Large intestine (tissue), 3 donors: ENCODE data around the gene DPYSL4. TPM values are rescaled to one million over a fixed set of nuclear protein-coding genes. Genes with fewer than 3 reads are reported as not detected.

Experiments used
- DNase-seq, 2 donors: peaks; one replicate each; pipeline versions ENCODE4 v3.0.0 to v3.0.0-alpha.2; 2013
- H3K27ac ChIP-seq: one replicate; pipeline ENCODE4 v1.5.1; 2013; ENCODE audit warnings: low read length
- H3K27me3 ChIP-seq: 2 replicates; pipeline ENCODE4 v1.6.1; 2013; ENCODE audit warnings: low read length; ENCODE audit not compliant: control insufficient read depth, insufficient read depth
- H3K36me3 ChIP-seq: 2 replicates; pipeline ENCODE4 v1.6.1; 2013; ENCODE audit warnings: low read length; ENCODE audit not compliant: control insufficient read depth, insufficient read depth
- H3K4me1 ChIP-seq: one replicate; pipeline ENCODE4 v1.6.1; 2013; ENCODE audit warnings: low read length; ENCODE audit not compliant: control insufficient read depth, insufficient read depth
- H3K4me3 ChIP-seq: one replicate; pipeline ENCODE4 v1.5.1; 2013; ENCODE audit warnings: low read length
- H3K9me3 ChIP-seq: one replicate; pipeline ENCODE4 v1.6.1; 2013; ENCODE audit warnings: mild to moderate bottlenecking, low read depth, low read length, moderate library complexity; ENCODE audit not compliant: control insufficient read depth
- WGBS: methylation state at CpG from one replicate; pipeline ENCODE4 v1.1.5; 2013; ENCODE audit warnings: low lambda C conversion rate; ENCODE audit not compliant: insufficient coverage; 5-methylcytosine and 5-hydroxymethylcytosine counted together
- polyA plus RNA-seq: library from polyadenylated mRNA; unstranded; fragments of 120-200 nt; gene quantifications from one replicate; pipeline ENCODE4 v1.2.1, GENCODE V29; 2013

The DPYSL4 gene
- polyA plus RNA-seq, 1 donor, result 4.6 TPM

DNA sequence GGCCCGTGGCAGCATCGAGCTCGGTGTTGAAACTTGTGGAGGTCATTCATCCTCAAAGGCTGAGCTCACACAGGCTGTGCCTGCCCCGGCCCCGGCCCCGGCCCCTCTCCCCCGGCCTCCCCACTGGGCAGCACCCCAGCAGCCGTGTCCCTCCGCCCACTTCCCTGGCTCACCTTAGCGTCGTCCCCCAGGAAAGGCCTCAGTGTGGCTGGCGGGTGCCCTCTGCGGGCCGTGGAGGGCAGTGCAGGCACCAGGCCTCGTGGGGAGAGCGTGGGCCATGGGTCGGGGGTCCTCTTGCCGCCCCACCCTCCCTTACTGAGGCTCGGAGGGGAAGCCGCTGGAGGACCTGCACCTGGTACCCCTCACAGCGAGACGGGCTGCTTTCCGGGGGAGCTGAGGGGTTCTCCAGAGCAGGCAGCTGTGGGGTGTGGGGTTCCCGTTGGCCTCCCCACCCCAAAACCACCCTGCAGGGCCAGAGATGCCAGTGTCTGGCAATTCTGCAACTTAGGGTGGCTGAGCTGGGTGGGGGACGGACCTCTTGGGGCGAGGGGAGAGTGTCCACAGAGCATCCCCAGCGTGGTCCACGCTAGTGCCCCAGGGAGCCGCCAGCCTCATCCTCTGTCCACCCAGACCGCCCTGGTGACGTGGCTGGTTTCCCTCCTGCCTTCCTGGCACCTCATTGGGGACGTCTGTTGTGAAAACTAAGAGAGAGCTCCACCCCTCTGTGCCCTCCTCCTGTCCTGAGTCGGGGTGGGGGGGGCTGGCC, 44.2 kb upstream of the DPYSL4 start:
- WGBS, result no CpG with 5 or more reads among the region's 33 CpGs
- peaks cover 15% of the 10 kb centered on the region for H3K27me3 ChIP-seq
- H3K4me3 ChIP-seq, result no peak overlapping the region
- H3K27ac ChIP-seq, result no peak overlapping the region
- no peaks in the 10 kb centered on the region for H3K36me3 ChIP-seq
- no peak for DNase-seq
- no peaks in the 10 kb centered on the region for H3K9me3 ChIP-seq
- H3K4me1 ChIP-seq, result no peaks in the 10 kb centered on the region

DNA sequence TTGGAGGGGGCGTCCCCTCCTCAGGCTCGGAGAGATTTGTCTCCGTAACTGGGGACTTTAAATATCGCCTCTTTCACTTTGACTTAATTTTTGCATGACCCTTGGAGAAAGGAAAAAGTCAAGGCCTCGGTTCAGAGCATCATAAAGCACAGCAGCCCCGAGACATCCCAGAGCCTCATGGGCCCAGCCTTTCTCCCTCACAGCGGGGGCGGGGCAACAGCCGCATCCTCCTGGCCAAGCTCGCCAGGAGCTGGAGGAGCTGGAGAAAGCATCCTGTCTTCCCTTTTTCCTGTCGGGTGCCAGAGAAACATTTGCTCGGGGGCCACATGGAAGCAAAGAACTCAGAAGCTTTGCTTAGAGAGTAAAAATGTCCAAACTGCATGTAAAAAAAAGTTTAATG, 43.6 kb upstream of the DPYSL4 start:
- no CpG with 5 or more reads among the region's 12 CpGs for WGBS
- DNase-seq, result no peak
- no peaks in the 10 kb centered on the region for H3K9me3 ChIP-seq

DNA sequence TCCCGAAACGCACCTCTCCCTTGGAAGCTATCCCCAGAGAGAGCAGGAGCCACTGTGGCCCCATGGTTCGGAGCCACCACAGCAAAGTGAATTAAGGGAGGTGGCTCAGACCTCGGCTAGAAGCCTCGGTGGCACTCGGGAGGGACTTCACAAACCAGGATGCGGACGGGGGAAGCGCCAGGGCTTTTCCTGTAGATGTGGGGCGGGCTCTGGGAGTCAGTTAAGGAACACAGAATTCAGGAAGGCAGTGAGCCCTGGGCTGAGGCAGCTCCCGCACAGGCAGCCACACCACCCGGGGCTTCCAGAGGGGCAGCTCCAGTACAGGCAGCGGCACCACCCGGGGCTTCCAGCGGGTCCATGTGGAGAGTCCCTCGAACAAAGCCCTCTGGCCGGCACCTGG, 42.7 kb upstream of the DPYSL4 start:
- no peak overlapping the region for H3K4me3 ChIP-seq
- WGBS, result no CpG with 5 or more reads among the region's 17 CpGs
- no peak for DNase-seq
- no peaks in the 10 kb centered on the region for H3K9me3 ChIP-seq
- H3K4me1 ChIP-seq, result no peaks in the 10 kb centered on the region
- no peak overlapping the region for H3K27ac ChIP-seq
- H3K36me3 ChIP-seq, result no peaks in the 10 kb centered on the region
- peaks cover 15% of the 10 kb centered on the region for H3K27me3 ChIP-seq

More for the DNA sequence above, 43.6 kb upstream of the DPYSL4 start:
- Histone ChIP-seq H3K36me3 (no peaks in the 10 kb centered on the region), H3K4me3 (no peak overlapping the region), H3K4me1 (no peaks in the 10 kb centered on the region), H3K27me3 (peaks cover 15% of the 10 kb centered on the region), H3K27ac (no peak overlapping the region)

DNA sequence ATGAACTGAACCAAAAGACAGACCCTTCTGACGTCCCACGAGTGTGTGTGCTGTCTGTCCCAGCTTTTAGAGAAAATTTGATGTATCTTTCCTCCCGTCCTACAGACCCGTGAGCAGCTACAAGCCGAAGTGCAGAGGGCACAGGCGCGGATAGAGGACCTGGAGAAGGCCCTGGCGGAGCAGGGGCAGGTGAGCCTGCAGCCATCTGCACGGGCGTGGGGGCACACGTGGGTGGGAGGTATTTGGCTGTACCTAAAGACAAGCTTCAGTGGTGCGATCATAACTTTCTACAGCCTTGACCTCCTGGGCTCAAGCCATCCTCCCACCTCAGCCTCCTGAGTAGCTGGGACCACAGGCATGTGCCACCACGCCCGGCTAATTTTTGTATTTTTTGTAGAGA, 41.7 kb upstream of the DPYSL4 start:
- Histone ChIP-seq H3K4me3 (no peak overlapping the region), H3K4me1 (no peaks in the 10 kb centered on the region), H3K9me3 (no peaks in the 10 kb centered on the region), H3K36me3 (no peaks in the 10 kb centered on the region), H3K27ac (no peak overlapping the region), H3K27me3 (peaks cover 15% of the 10 kb centered on the region)
- no CpG with 5 or more reads among the region's 14 CpGs for WGBS
- no peak for DNase-seq

DNA sequence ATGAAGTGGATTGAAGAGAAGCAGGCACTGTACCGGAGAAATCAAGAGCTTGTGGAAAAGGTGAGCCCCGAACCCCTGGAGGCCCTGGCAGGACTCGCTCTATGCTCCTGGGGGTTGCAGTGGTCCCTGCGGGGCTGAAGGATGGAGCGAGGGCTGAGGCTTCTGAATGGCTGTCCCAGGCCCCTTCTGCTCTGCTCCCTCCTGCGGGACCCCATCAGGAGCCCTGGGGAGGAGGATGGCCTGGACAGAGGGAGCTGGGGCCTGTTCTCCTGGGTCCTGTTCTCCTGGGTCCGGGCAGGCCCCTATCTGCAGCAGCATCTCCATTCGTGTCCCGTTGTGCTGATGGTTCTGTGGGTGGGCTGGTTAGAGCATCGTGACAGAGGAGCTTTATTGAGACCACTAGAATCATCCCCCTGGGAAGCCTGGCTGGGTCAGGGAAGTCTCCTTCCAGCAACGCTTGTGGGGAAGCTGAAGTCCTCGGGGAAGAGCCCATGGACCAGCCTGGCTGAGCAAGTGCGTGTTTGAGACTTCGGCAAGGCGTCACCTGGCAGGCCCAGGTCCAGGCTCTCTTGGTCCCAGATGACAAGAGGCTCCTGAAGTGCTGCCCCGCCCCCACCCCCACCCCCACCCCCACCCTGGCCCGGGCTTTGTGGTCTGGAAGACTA, 41.1 kb upstream of the DPYSL4 start:
- Histone ChIP-seq H3K4me3 (no peak overlapping the region), H3K27me3 (peaks cover 15% of the 10 kb centered on the region), H3K4me1 (no peaks in the 10 kb centered on the region), H3K27ac (no peak overlapping the region), H3K9me3 (no peaks in the 10 kb centered on the region), H3K36me3 (no peaks in the 10 kb centered on the region)
- no CpG with 5 or more reads among the region's 17 CpGs for WGBS
- no peak for DNase-seq

DNA sequence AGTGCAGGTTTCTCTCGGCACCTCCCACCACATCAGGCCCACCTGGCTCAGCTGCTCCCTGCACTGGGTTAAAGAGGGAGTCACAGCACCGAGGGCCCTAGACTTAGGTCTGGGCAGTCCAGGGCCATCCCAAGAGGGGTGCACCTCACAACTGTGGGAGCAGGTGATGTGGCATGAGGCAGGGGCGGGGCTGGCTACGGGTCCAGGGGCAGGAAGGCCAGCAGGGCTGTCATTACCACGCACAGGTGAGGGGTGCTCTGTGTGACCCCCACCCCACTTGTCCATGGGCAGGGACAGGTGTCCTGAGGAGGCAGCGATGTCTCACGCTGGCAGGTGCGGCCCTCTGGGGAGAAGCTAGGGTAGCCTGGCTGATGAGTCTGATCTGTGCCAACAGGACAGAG, 40.5 kb upstream of the DPYSL4 start:
- peaks cover 15% of the 10 kb centered on the region for H3K27me3 ChIP-seq
- no peaks in the 10 kb centered on the region for H3K36me3 ChIP-seq
- no CpG with 5 or more reads among the region's 8 CpGs for whole genome bisulfite sequencing
- H3K4me3 ChIP-seq, result no peak overlapping the region
- H3K9me3 ChIP-seq, result no peaks in the 10 kb centered on the region
- H3K27ac ChIP-seq, result no peak overlapping the region
- no peaks in the 10 kb centered on the region for H3K4me1 ChIP-seq
- DNase-seq, result no peak

DNA sequence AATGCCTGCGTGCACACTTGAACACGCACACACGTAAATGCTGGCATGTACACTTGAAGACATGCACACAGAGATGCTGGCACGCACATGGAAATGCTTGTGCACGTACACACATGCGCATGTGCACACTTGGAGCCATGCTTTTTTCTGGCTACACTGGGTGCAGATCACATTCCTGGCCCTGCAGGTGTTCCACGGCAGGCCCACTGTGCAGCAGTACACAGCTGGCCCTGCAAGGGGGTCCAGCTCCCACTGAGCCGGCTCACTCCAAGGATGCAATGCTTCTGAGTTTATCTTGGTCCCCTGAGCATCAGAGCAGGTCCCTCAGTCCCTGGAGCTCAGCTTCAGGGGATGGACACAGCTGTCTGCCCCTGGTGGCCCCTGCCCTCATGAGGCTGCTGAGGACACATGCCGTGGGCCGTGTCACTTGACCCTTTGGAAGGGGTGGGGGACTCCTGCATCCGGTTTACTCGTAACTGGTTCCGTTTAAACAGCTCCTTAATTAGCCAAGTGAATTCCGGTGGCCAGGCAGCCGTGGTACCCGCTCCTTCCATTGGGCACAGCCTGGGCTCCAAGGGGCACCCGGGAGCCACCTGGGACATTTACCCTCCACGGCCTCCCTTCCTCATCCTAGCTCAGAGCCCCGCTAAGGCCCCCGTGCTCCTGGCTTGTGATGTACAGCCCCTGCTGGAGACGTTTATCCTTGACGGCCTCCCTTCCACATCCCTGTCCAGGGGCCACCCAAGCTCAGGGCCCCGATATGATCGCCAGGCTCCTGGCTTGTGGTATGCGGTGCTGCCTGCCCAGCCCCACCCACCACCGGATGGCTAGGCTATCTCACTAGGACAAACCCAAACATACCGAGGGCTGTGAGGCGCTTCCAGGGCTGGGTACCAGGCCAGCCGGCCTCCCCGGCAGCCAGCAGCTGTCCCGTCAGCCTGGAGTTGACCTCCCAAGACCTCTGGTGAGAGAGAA, 39.5 kb upstream of the DPYSL4 start:
- H3K4me3 ChIP-seq, result no peak overlapping the region
- no peaks in the 10 kb centered on the region for H3K36me3 ChIP-seq
- peaks cover 15% of the 10 kb centered on the region for H3K27me3 ChIP-seq
- no peak for DNase-seq
- no peaks in the 10 kb centered on the region for H3K9me3 ChIP-seq
- H3K27ac ChIP-seq, result no peak overlapping the region
- no peaks in the 10 kb centered on the region for H3K4me1 ChIP-seq
- no CpG with 5 or more reads among the region's 31 CpGs for whole genome bisulfite sequencing

DNA sequence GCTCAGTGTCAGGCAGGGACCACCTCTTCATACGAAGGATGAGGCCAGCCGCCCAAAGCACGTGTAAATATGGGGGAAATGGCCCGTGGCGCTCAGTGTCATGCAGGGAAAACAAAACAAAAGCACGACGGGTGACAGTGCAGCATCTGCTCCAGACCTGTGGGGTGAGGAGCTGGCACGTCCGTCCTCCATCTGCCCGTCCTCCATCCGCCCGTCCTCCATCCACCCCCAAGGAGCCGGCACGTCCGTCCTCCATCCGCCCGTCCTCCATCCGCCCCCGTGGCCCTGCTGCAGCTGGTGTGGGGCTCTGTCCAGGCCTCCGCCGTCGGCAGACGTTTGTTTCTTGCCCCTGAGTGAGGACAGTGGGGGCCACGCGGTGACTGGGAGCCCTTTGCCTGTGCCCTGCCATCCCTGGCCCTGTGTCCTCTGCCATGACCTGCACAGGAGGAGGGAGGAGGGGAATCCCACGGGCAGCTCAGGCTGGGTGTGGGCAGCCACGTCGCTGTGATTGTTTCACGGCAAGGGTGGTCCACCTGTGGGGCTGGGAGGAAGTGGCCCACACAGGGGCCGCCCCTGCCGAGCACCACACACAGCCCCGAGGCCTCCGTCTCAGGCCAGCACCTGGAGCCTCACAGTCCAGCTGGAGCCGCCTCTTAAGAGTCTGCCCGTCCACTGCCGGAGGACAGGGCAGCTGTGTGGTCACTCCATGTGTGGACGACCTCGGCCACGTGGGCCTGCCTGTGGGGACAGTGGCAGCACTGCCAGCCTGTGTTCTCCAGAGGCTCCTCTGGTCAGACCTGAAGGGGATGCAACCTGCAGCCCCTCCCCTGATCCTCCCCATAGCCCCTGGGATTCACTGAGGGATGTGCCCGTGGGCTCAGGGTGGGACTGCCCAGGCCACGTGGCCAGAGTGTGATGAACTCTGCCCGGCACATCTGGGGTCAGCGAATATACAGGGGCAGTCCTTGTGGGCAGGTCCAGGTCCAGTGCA, 38.2 kb upstream of the DPYSL4 start:
- H3K27ac ChIP-seq, result no peak overlapping the region
- no CpG with 5 or more reads among the region's 43 CpGs for WGBS
- no peaks in the 10 kb centered on the region for H3K4me1 ChIP-seq
- no peak for DNase-seq
- H3K36me3 ChIP-seq, result no peaks in the 10 kb centered on the region
- no peak overlapping the region for H3K4me3 ChIP-seq
- H3K9me3 ChIP-seq, result no peaks in the 10 kb centered on the region
- peaks cover 7% of the 10 kb centered on the region for H3K27me3 ChIP-seq

DNA sequence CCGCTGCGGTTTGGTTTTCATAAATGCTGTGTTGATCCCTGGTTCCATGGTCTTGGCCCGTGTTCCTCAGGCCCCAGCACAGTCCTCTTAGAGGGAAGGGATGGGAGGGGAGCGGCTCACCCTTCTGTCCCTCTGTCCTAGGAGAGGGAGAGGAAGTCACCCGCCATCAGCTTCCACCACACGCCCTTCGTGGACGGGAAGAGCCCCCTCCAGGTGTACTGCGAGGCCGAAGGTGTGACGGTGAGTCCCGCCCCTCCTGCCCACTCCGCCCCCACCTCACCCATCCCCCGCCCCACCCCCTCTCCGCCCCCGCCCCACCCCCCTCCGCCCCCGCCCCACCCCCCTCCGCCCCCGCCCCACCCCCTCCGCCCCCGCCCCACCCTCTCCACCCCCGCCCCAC, 37.5 kb upstream of the DPYSL4 start:
- Histone ChIP-seq H3K9me3 (no peaks in the 10 kb centered on the region), H3K4me3 (no peak overlapping the region), H3K27ac (no peak overlapping the region), H3K27me3 (peaks cover under 1% of the 10 kb centered on the region), H3K4me1 (no peaks in the 10 kb centered on the region), H3K36me3 (no peaks in the 10 kb centered on the region)
- no peak for DNase-seq
- no CpG with 5 or more reads among the region's 23 CpGs for WGBS
